HG02885 (cell line): Measurements from ENCODE around the gene EEFSEC.

Experiments used
- ATAC-seq: cut with Tn5 transposase; IDR thresholded peaks from one replicate; pipeline ENCODE4 v1.9.1; 2021; ENCODE audit warnings: mild to moderate bottlenecking; ENCODE audit not compliant: unreplicated experiment, poor library complexity

Gene EEFSEC

DNA sequence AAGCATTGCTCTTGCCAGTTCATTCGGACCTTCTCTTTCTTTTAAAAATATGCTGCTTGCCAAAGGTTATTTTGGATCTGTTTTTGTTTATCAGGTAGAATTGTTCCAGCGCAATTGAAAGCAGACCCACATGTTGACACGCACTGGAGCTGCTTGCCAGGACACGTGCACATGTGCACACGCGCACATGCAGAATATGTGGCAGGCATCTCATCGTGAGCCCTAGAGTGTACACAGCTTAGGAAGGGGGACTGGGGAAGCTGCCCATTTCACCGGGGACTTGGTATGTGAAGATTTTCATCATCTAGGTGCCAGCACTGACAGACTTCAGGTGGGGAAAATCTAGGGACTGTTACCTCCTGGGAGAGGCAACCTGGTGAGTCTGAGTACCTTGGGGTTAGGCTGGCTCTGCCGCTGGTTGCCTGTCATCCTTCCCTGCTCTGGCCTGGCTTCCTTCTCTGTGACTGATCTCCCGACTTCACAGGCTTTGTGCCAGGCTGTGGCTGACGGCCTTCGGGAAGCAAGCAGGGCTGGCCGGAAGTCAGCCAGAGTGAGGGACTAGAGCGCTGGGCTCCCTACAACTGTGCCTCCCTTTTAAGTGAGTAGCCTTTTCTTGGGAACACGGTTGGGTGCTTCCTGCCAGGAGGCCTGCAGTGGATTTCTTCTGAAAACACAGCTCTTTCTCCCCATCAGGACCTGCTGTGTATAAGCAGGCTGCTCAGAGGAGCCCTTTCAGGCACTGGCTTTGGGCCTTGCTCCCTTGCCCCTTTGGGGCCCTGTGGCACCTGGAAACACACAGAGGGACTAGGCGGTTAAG is 129.3 kb downstream of the EEFSEC start:
- ATAC-seq = no peak

GRCh38 chr3:128283421-128283820 is 130.1 kb downstream of the EEFSEC start:
- ATAC-seq = no peak

DNA sequence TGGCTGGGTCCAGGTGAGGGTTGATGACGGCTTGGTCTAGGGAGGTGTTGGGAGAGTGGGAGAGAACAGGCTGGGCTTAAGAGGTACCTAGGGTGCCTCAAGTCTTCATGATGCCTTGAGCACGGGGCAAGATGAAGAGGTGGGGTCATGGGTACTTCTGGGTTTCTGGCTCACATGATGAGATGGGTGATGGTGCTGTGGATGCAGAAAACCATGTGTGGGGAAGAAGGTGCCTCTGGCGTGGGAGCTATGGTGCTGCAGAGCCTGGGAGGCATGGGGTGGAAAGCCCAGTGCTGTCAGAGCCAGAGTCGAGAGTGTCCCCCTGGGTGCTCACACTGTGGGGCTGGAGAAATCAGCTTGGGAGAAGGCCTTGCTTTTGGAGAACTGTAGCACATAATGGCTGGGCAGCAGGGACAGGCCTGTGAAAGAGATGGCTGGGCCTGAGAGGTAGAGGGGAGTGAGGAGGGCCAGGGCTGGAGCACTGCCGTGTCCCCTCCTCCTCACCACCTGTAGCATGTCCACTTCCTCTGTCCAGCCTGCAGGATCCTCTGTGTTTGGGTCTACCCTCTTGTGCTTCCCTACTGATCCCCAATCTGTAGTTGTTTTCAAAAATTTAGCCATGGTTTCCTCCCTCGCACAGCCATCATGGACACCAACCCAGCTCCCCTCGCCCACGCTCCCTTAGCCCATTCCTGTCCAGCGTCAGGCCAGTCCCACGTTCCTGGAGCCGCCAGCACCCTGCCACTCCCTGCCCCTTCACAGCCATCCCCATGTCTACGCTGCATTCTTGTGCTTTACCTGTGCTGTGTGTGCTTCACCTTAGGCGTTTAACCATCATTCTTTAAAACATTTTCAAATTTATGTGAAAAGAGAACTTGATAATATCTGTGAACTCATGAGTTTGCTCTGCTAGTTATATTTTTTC is 132.0 kb downstream of the EEFSEC start:
- no peak for ATAC-seq

- no peak for ATAC-seq
Observed at GRCh38 chr3:128285967-128286321, 132.7 kb downstream of the EEFSEC start.

DNA sequence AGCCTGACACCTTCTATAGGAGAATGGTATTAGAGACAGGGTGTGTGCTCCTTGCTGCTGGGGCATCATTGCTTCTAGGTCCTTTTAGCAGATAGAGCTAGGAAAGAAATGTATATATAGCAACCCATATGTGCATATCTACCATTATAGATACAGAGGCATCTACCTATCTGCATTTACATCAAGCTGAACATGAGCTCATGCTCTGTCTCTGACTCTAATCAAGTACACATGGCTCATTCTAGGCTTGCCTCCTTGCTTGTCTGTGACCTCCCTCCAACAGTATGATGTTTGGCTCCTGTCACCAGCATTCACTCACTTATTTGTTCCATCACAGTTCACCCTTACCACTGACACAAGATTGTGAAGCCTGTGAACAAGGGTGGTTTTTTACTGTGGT is 133.4 kb downstream of the EEFSEC start:
- no peak for ATAC-seq

DNA sequence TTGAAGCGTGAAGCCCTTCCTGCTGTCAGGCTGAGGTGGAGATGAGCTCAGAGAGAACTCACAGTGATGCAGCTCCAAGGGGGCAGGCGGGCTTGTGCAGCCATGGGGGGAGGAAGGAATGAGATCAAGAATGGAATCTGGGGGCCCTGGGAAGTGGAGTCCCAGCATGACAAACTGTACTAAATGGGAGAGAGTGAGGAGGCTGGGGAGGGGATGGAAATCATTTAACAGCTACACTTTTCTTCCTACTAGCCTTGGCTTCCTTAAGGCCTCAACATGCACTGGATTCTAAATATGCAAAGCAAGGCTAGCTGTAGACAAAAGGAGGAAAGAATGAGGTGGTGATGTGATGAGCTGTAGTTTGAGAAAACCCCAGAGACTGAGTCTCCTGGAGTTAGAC is 133.9 kb downstream of the EEFSEC start:
- ATAC-seq = no peak

DNA sequence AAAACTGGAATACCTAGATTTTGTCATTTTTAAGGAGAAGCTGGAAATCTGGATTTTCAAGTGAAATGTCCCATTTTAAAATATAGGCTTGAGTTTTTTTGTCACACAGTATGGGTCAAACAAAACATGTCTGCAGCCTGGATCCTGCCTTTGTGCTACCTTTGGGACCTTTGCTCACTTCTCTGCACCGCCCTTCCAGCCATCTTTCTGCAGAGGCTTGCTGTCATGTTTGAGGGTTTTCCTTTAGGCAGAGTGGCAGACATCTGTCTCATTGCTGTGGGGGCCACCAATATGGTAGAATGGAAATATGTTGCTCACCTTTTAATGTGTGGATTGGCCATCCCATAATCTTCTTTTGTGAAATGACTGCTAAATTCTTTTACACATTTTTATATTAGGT is 136.3 kb downstream of the EEFSEC start:
- ATAC-seq = no peak

DNA sequence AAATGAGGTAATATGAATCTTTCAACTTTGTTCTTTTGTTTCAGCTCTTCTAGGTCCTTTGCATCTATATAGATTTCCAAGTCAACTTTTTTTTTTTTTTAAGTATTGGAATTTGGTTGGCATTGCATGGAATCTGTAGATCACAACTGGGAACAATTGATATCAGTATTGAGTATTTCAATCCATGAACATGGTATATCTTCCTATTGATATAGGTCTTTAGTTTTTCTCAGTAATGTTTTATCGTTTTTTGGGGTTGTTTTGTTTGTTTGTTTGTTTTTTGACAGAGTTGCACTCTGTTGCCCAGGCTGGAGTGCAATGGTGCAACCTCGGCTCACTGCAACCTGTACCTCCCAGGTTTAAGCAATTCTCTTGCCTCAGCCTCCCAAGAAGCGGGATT is 137.2 kb downstream of the EEFSEC start:
- ATAC-seq = no peak

DNA sequence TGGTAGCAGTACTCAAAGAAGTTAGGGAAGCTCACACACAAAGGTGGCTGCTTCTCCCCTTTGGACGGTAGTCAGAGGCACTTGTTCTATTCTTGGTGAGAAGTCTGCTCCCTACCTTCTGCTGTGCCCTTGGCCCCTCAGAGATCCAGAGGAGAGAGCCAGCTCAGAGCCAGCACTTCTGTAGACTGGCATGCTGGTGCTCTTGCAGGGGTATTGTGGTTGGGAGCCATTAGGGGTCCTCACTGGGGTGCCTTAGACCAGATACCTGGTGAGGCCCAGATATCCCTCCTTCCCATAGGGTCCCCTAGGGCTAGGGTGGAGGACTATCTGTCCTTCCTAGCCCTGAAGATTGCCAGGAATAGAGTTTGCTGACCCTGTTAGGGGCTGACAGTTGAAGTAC is 140.6 kb downstream of the EEFSEC start:
- no peak for ATAC-seq

DNA sequence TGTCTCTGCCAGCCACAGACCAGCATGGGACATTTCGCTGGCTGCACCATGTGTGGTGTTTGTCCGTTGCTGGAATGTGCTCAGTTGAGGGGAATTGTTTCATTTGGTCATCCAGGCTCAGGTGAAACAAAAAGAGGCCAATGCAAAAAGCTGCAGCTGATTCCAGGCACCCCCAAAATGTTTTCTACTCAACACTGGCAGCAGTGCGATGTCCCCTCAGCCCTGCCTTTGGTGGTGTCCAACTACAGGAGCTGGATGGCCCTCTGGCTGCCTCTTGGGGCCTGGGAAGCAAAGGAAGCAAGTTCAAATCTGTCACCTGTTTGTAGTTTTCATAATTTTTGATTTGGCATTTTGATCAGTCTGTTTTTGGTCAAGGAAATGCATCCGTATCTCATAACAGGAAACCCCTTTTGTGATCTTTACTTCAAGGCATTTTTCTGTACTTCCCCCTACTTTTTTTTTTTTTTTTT is 141.8 kb downstream of the EEFSEC start:
- no peak for ATAC-seq

GRCh38 chr3:128296469-128297251 is 143.4 kb downstream of the EEFSEC start:
- no peak for ATAC-seq

DNA sequence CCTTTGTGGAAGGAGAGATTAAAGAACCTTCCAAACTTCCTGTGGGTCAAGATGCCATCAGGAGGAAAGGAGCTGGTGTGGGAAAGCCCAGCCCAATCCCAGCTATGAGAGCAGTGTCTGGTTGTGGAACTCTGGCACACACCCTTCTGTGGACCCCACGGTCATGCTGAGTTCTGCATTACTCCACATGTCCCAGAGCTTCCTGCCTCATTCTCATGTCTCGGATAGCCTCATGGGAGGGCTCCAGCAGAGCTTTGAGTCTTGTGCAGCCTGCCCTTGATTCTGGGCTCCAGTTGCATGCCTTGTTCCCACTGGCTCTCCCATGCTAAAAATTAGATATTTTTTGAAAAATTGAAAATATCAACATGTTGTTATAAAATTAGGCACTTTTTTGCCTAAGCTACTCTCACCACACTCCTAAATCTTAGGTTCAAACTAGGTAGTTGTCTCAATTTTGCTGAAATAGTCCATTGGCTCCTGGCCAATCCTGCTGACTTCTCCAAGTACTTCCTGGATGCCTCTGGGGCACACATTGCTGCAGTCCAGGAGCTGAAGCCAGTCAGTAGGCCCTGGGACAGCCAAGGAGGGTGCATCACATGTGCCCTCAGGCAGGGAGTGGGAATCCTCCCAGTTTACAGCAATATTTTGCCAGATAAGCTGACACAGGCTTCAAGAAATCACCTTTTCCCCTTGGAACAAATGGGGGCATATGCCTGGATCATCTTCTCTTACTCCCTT is 144.3 kb downstream of the EEFSEC start:
- no peak for ATAC-seq

DNA sequence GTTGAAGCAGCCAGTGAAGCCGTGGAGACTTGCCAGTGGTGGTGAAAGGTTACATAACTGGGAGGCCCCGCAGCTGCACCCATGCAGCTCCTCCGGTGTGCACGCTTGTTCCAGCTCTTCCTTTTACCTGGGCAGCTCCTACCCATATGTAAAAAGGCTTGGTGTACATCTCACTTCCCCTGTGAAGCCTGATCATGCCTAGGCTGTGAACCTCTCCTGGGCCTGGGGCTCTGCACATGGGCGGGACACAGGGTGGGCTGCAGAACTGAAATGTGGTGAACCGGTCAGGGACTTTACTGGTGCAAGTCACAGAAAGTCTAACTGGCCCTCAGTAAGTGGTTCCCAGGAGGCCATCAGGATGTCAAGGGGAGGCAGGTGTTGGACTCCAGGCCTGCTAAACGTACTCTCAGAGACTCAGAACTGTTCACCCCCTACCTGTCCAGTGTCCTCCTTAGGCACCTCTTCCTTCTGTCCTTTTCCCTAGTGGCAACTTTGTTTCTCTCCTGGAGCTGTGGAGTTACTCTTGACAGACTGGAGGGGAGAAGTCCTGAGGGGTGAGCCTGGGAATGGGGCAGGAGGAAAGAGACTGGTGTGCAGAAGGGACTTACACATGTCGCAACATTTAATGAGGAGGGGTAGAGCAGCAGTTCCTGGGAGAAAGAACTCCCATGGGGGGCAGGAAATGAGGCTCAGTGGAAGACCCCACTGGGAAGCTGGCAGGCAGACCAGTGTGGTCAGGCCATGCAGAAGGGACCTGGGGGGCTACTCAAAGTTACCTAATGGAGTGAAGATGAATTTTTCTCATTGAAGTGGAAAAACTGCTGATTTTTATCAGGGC is 148.1 kb downstream of the EEFSEC start:
- no peak for ATAC-seq

DNA sequence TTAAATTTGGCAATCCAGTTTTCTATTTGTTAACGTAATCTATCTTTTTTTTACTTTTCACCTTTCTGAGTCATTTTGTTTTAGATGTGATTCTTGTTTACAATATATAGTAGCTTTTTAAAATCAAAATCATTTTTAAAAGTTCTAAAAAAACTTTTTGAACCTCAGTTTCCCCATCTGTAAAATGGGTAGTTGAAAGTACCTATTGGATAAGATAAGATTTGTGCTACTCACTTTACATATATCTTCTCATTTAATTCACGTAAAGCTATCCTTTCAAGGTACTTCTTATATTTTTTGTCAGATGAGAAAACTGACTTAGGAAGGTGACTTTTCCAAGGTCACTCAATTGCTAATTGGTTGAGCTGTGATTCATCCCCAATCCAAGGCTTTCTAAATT is 153.2 kb downstream of the EEFSEC start:
- no peak for ATAC-seq

GRCh38 chr3:128307029-128307633 is 153.8 kb downstream of the EEFSEC start:
- ATAC-seq = no peak

DNA sequence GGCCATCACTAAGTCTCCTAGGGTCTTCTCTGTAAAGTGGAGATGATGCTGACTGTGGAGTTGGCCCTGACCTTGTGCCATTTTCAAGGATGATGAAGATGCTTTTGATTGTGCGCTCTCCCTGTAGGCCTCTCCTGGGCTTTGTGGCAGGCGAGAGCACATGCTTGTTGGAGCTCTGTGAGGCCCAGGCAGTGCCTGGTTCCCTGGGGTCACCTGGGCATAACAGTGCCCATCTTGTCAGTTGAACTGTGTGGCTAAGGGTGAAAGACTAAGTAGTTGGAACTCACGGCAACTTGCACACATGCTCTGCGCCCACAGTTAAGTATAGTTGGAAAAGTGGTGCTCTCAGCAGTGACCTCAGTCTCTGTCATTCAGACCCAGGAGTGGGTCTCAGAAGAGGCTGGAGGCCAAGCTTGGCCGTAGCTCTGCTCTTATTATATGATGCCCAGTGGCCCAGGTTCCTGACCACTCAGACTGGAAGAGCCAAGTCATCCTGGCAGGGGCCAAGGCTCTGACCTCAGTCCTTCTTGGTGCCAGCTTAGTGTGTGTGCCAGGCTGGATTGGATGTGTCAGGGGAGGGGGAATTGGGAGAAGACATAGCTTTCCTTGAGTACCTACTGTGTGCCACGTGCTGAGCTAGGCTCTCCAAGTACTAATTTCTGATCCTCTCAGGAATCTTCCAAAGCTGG is 154.6 kb downstream of the EEFSEC start:
- ATAC-seq = no peak

- no peak for ATAC-seq
Observed at GRCh38 chr3:128309026-128309425, 155.7 kb downstream of the EEFSEC start.
